Measurements from ENCODE around the gene LCN6.

LCN6 gene

DNA sequence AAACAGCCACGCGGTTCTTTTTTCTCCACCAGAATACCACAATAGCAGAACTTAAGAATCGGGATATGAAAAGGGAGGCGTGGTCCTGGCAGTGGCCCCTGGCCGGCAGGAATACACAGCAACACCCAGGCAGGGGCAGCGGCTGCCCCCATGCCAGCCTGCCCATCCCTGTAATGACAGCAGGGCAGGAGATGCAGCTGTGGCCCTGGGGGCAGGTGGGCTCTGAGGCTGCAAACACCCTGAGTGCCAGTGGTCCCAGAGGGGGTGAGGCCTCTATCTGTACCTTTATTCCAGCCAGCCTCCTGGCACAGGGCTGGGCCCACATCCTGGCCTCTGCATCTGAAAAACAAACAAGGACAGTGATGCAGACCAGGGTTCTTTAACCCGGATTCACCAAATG lies 23.6 kb downstream of the LCN6 start:
- TF ChIP-seq, protein P1, sequence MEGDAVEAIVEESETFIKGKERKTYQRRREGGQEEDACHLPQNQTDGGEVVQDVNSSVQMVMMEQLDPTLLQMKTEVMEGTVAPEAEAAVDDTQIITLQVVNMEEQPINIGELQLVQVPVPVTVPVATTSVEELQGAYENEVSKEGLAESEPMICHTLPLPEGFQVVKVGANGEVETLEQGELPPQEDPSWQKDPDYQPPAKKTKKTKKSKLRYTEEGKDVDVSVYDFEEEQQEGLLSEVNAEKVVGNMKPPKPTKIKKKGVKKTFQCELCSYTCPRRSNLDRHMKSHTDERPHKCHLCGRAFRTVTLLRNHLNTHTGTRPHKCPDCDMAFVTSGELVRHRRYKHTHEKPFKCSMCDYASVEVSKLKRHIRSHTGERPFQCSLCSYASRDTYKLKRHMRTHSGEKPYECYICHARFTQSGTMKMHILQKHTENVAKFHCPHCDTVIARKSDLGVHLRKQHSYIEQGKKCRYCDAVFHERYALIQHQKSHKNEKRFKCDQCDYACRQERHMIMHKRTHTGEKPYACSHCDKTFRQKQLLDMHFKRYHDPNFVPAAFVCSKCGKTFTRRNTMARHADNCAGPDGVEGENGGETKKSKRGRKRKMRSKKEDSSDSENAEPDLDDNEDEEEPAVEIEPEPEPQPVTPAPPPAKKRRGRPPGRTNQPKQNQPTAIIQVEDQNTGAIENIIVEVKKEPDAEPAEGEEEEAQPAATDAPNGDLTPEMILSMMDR (IDR thresholded peaks at IDR 0.05; ENCODE audit: borderline replicate concordance, insufficient read depth, low read depth, low read length): no peak
- no peak overlapping the region for H3K4me3 ChIP-seq (ENCODE audit: low read depth, low read length)

DNA sequence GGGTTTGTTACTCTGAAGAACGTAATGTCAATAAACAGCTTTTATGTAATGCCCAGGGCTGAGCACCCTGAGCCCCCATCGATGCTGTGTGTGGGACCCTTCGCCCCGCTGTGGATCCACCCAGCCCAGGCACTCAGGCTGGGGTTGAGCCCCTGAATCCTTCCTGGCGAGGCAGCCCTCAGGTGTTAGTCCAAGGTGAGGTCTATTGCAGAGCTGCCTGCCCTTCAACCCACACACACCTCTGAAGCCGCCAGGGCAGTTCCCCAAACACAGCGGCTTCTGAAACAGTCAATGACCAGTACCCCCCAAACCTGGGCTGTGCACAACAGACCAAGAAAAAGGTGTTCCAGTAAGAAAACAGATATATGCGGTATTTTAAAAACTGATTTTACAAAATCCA lies 24.3 kb downstream of the LCN6 start:
- TF ChIP-seq, protein P1 (IDR thresholded peaks at IDR 0.05; ENCODE audit: borderline replicate concordance, insufficient read depth, low read depth, low read length): no peak
- no peak overlapping the region for H3K4me3 ChIP-seq (ENCODE audit: low read depth, low read length)

- no peak overlapping the region for H3K4me3 ChIP-seq (ENCODE audit: low read depth, low read length)
- TF ChIP-seq, protein P1 (IDR thresholded peaks at IDR 0.05; ENCODE audit: borderline replicate concordance, insufficient read depth, low read depth, low read length): no peak
Measured at GRCh38 chr9:136723362-136723976, 24.9 kb downstream of the LCN6 start.

DNA sequence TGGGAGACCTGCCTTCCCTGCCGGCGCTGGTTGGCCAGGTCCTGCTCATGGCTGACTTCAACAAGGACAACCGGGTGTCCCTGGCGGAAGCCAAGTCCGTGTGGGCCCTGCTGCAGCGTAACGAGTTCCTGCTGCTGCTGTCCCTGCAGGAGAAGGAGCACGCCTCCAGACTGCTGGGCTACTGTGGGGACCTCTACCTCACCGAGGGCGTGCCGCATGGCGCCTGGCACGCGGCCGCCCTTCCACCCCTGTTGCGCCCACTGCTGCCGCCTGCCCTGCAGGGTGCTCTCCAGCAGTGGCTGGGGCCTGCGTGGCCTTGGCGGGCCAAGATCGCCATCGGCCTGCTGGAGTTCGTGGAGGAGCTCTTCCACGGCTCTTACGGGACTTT lies 25.4 kb downstream of the LCN6 start:
- TF ChIP-seq, protein P1 (IDR thresholded peaks at IDR 0.05; ENCODE audit: borderline replicate concordance, insufficient read depth, low read depth, low read length): no peak
- no peak overlapping the region for H3K4me3 ChIP-seq (ENCODE audit: low read depth, low read length)

GRCh38 chr9:136722093-136722968 lies 26.0 kb downstream of the LCN6 start:
- no peak overlapping the region for H3K4me3 ChIP-seq (ENCODE audit: low read depth, low read length)
- TF ChIP-seq, protein P1 (IDR thresholded peaks at IDR 0.05; ENCODE audit: borderline replicate concordance, insufficient read depth, low read depth, low read length): no peak

- no peak overlapping the region for H3K4me3 ChIP-seq (ENCODE audit: low read depth, low read length)
- TF ChIP-seq, protein P1 (IDR thresholded peaks at IDR 0.05; ENCODE audit: borderline replicate concordance, insufficient read depth, low read depth, low read length): no peak
Measured at GRCh38 chr9:136721339-136722092, 26.8 kb downstream of the LCN6 start.

Data from GM12875 (cell line).